PC-3 (cell line): ENCODE measurements around the gene NPEPPS.
"Not testable (repeated sequence)": the region's sequence is repeated elsewhere in the genome, so short reads cannot be mapped to it uniquely, and the experiment has no call there.

Source experiments
- EZH2 ChIP-seq: fragments of 300-600 bp; sonication (generic); IDR thresholded peaks from one replicate; pipeline ENCODE4 v1.6.1; 2017; ENCODE audit warnings: antibody characterized with exemption, mild to moderate bottlenecking, low read length; ENCODE audit not compliant: unreplicated experiment
- EZH2phosphoT487 ChIP-seq: fragments of 300-600 bp; sonication (generic); IDR thresholded peaks from 2 replicates; pipeline ENCODE4 v1.6.1; 2018; ENCODE audit warnings: mild to moderate bottlenecking, antibody characterized with exemption, low read length, borderline replicate concordance
- TF ChIP-seq, protein P1 (sequence below): fragments of 300-600 bp; sonication (generic); conservative IDR thresholded peaks from 2 replicates; pipeline ENCODE4 v1.5.1; 2017; ENCODE audit warnings: antibody characterized with exemption, low read depth, mild to moderate bottlenecking, low read length

DNA sequence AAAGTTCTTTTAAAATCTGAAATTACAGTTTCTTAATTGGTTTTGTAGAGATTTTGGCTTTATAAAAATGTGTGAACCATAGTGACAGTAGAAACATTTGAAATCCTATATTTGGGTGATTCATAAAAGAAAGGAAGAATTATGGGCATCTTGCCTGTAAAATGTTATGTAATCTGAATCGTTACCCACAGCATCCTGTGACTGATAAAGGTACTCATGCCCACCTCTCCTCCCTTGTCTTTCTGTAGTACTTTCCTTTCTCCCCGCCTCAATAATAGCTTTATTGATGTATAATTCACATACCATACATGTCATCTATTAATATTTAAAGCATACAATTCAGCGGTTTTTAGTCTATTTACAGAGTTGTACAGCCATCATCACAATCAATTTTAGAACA, 36.4 kb downstream of the NPEPPS start:
- TF ChIP-seq, protein P1, sequence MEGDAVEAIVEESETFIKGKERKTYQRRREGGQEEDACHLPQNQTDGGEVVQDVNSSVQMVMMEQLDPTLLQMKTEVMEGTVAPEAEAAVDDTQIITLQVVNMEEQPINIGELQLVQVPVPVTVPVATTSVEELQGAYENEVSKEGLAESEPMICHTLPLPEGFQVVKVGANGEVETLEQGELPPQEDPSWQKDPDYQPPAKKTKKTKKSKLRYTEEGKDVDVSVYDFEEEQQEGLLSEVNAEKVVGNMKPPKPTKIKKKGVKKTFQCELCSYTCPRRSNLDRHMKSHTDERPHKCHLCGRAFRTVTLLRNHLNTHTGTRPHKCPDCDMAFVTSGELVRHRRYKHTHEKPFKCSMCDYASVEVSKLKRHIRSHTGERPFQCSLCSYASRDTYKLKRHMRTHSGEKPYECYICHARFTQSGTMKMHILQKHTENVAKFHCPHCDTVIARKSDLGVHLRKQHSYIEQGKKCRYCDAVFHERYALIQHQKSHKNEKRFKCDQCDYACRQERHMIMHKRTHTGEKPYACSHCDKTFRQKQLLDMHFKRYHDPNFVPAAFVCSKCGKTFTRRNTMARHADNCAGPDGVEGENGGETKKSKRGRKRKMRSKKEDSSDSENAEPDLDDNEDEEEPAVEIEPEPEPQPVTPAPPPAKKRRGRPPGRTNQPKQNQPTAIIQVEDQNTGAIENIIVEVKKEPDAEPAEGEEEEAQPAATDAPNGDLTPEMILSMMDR, result not testable (repeated sequence)
- not testable (repeated sequence) for TF ChIP-seq EZH2, EZH2phosphoT487
